Stimulated activated CD8-positive, alpha-beta memory T cell treated with anti-CD3 and anti-CD28 coated beads, Interleukin-15, amount 100 ng/mL, for 24 hours (primary cell): ENCODE results near the gene OR5AN1.
"Not testable (repeated sequence)": the region's sequence is repeated elsewhere in the genome, so short reads cannot be mapped to it uniquely, and the experiment has no call there.

ENCODE experiments used
- DNase-seq: peaks from one replicate; pipeline ENCODE4 v3.0.0-alpha.2; 2020; ENCODE audit warnings: low read depth

The OR5AN1 gene, protein sequence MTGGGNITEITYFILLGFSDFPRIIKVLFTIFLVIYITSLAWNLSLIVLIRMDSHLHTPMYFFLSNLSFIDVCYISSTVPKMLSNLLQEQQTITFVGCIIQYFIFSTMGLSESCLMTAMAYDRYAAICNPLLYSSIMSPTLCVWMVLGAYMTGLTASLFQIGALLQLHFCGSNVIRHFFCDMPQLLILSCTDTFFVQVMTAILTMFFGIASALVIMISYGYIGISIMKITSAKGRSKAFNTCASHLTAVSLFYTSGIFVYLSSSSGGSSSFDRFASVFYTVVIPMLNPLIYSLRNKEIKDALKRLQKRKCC

DNA sequence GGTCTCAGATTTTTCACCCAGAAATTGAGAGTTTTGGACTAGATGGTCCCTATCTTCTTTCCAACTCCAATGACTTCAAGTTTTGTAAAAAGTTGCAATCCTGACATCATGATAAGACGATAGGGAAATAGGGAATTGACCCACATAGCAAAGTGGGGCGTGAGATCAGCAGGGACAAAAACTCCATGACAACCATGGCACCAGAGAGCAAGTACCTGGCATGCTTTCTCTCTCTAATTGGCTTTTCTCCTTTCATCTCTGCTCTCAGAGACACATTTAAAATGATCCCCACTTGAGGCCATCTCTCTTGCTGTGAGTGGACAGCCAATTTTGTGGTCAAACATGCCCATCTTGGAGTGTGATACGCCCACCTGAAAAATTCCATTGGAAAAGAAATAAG lies at the start of gene OR5AN1:
Gene OR5AN1, plus strand, starts transcription at position 301 of the 400 bp plus-strand sequence. CDS start 5,564 bp downstream, outside the sequence.
- no peak for DNase-seq

DNA sequence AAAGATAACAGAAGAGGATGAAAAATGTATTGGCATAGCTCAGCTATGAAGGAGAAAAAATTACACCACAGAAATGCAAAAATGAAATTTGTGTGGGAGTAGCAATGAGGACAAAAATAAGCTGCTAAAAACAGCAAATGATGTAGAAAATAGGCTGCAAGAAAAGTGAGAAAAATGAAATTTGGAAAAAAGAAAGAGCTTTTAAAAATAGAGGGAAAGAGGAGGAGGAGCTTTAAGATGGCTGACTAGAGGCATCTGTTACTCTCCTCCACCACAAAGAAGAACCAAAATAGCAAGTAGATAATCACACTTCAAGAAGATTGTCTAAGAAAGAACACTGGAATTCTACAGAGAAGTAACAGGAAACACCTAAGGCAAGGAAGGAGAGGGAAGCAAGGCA lies 23.7 kb upstream of the OR5AN1 start:
- no peak for DNase-seq

DNA sequence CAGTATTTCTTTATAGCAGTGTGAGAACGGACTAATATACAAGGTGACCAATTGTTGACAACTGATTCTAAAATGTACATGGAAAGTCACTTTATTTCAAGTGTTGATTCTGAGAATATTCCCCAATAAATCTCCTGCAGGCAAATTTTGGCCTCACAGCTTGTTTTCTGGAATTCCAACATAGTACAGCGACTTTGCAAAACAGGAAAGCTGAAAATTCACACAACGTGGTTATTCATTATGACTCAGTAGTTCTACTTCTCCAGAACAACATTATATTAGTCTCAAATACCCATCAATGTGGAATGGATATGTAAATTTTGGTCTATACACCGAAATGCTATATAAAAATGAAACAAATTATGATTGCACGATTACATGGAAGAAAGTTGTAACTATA lies 22.5 kb upstream of the OR5AN1 start:
- DNase-seq = no peak

DNA sequence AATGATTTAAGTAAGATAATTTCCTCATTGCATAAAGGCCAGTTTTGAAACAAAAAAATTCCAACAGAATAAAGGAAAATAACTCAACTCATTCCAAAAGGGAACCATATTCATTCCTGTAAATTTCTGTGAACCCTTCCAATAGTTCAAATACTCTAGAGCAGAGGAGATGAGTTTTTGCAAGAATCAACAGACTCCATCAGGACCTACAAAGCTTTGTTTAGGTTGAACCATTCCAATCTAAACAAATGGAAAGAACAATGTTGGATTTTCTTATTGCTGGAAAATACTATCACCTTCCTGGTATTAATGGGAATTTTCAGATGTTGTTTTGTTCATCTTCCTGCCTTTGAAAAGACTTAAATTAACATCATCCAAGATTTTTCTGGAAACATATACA lies 21.8 kb upstream of the OR5AN1 start:
- no peak for DNase-seq

DNA sequence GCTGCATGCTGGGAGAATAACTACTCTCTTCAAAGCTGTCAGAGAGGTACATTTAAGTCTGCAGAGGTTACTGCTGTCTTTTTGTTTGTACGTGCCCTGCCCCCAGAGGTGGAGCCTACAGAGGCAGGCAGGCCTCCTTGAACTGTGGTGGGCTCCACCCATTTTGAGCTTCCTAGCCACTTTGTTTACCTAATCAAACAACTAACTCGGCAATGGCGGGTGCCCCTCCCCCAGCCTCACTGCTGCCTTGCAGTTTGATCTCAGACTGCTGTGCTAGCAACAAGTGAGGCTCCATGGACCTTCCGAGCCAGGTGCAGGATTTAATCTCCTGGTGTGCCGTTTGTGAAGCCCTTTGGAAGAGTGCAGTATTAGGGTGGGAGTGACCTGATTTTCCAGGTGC lies 9.0 kb upstream of the OR5AN1 start:
- DNase-seq = not testable (repeated sequence)

DNA sequence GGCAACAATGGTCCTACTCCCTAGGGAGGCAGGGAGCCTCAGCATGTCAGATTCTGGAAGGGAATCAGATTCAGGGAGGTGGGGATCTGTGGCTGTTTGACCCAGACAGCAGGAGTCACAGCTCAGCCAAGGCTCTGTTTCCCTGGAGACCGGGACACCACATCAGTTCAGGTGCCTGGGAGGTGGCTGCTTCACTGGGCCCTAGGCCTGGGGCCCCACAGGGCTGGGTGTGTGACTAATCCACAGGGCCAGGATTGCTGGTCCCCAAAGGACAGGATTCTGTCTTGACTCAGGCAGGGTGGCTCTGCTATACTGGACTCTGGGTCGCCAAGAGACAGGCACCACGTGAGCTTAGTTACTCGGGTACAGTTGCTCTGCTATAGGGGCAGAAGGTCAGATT lies 3.5 kb upstream of the OR5AN1 start:
- DNase-seq = no peak

DNA sequence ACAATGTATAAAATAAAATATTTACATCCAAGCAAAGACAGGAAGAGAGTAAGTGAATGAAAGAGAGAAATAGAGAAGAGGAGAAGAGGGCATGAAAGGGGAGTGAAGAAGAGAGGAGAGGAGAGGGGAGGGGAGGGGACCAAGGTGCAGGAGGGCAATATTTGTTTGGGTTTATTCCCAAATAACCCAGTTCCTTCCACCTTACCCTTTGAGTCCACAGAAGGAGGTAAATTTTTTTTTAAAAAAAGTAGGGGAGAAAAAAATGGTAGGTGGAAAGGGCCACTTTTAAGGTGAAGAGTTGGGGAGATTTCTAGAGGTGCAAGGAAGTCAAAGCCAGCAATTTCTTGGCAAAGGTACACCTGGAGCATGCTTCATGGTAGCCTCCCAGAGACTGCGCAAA lies 2.1 kb upstream of the OR5AN1 start:
- DNase-seq = no peak

DNA sequence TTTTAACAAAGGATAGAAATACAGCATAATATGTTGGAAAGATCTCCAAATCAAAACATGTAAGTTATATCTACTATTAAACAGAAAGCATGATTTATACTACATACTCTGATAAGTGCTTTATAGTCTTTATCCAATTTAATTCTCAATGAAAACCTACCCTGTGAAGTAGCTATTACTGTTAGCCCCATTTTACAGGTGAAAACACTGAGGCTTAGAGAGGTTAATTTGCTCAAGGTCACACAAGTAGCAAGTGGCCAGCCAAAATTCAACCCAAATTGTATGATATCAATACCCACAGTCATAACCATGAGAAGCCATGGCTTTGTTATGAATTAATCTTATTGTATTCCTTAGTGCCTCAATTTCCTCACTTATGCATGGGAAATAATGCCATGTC lies 675 bp upstream of the OR5AN1 start:
- no peak for DNase-seq

DNA sequence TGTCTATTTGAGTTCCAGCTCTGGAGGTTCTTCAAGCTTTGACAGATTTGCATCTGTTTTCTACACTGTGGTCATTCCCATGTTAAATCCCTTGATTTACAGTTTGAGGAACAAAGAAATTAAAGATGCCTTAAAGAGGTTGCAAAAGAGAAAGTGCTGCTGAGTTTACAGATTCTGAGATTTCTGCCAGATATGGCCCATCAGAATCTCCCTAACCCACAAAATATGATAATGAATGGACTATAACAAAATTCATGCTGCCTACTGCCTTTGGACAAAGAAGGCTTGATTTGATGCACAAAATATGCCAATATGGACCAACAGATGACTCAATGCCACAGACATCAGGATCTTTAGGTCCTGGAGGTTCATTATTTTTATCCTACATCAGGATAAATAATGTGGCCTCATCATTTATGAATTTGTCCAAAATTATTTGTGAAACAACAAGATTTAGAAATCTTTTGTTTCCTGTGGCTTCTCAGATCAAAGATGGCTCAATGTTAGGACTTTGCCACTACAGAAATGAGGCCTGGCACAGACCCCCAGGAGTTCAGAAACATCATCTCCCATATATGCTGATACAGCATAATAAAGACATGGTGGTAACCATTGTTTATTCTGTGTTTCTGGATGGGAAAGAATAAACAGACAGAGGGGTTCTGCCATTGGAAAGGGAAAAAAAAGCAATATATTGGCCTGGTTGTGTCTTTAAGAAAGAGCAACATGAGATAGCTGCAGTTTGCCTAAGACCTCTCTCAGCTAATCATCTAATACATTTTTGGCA lies 6.7 kb downstream of the OR5AN1 start:
- no peak for DNase-seq

DNA sequence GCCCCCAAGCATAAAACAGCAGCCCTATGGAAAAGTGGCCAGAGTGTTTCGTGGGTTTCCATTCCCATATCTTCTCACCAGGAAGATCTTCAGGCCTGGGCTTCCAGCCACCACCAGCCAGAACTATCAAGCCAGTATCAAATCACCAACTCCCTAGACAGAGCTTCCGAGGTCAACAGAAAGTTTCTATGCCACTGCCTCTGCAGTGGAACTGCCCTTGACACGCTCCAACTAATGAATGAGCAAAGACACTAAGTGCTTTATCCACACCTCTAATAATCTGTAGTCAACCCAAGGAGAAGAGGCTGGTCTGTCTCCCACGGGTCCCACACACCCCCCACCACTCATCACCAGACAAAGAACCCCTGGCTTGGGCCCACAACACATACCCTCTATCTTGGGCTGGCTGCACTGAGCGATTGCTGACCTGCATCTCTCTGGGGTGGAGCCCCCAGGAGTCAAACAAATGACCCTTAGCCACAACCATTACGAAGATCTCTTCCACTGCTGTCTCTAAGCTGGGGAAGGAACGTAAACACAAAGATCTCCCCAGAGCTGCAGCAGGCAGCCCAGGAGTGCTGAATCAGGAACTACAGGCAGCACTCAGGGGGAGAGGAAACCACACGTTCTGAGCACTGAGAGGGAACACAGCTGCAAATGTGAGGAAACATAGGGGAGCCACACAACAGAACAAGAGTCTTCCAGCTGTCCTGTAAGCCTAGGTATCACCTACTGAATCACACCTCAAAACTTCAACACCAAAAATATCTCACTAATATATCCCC lies 9.7 kb downstream of the OR5AN1 start:
- DNase-seq = no peak

DNA sequence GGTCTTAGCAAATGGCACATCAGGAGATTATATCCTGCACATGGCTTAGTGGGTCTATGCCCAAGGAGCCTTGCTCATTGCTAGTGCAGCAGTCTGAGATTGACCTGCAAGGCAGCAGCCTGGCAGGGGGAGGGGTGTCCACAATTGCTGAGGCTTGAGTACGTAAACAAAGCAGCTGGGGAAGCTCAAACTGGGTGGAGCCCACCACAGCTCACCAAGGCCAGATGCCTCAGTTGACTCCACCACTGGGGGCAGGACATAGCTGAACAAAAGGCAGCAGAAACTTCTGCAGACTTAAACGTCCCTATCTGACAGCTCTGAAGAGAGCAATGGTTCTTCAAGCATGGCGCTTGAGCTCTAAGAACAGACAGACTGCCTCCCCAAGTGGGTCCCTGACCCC lies 13.6 kb downstream of the OR5AN1 start:
- not testable (repeated sequence) for DNase-seq

DNA sequence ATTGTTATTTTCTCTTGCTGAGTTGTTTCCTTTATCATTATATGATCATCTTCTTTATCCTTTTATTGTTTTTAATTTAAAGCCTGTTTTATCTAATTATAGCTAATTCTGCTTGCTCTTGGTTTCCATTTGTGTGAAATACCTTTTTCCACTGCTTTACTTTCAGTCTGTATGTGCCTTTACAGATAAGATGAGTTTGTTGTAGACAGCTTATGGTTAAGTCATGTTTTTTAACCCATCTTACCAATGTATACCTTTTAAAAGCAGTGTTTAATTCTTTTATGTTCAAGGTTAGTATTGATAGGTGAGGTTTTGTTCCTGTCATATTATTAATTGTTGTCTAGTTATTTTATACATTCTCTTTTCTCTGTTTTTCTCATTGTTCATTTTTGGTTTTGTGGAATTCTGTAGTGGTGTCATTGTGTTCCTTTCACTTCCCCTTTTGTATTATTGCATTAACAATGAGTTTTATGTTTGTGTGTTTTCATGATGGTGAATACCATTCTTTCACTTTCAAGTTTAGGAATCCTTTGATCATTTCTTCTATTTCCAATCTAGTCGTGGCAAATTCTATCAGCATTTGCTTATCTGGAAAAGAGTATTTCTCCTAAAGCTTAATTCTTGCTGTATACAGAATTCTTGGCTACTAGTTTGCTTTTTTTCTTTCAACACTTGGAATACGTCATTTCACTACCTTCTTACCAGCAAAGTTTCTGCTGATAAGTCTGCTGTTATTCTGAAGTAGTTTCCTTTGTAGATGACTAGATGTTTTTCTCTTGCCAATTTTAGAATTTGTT lies 21.8 kb downstream of the OR5AN1 start:
- DNase-seq = no peak

DNA sequence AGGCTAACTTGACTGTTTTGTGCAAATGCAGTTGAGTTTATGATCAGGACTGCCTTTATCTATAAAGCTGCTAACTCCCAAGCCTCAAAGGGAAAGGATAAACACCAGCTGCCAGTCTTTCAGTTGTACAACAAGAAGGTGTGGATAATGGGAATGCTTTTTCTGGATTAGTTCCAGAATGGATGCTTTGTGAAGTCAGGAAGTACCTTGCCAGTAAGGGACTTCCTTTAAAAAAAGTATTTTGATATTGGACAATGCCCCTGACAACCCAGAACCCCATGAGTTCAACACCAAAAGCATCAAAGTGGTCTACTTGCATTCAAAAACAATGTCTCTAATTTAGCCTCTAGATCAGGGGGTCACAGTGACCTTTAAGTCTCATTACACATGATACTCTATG lies 35.5 kb downstream of the OR5AN1 start:
- DNase-seq = no peak

DNA sequence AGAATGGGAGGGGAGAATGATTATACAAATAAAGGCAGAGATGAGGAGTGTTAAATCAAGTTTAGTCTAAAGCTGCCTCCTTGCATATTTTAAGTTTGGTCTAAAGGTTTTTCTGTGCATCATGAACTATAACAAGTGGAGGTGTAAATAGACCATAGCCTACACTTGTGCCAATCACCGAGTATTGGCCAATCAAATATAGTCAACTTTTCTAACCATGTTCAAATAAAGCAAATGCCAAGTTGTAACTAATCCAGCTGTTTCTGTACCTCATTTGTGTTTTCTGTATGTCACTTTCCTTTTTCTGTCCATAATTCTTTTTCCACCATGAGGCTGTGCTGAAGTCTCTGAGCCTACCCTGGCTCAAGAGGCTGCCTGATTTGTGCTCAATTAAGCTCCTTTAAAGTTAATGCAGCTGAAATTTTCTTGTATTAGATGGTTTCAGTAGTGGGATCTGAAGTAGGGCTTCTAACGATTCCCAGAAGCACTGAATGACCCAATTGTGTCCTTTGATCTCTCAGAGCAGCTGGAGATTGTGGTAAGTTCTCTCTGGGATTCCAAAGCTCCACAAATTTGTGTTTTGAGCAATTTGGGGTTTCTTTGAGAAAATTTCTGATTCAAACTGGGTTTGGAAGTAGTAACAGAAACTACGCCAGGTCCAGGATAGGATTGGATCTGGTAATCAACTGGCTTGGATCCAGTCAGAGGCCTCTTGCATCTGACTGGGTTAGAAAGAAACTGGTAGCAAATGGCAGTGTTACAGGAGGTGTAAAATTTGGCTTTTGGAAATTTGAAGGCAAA lies 42.0 kb downstream of the OR5AN1 start:
- DNase-seq = no peak

DNA sequence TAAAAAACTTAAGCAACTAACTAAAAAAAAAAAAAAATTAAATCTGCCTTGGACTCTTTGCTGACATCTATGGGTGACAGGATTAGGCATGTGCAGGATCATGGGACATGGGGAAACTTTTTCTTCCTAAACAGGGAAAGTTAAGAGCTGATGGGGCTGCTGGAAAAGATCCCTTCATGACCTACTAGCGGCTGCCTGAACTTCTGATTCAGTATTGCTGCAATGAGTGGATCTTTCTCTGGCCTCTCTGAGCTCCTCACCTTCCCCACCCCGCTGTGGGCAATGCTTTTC lies 42.5 kb downstream of the OR5AN1 start:
- no peak for DNase-seq

DNA sequence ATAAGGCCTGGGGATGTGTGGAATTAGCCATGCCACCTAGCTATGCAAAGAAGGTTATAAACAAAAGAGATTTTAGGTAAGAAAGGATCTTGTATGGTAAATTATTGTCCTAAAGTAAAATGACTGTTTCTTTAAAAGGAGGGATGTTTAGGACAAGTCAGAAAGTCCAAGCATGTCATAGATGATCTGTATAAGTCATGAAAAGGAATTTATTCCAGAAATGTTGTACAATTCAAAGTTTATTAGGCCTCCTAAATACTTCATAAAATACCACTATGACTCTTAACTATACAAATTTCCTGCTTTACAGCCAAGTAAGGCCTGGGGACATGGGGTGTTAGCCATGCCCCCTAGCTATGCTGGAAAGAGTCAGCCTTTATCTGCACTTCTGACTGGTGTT lies 44.9 kb downstream of the OR5AN1 start:
- DNase-seq = no peak

DNA sequence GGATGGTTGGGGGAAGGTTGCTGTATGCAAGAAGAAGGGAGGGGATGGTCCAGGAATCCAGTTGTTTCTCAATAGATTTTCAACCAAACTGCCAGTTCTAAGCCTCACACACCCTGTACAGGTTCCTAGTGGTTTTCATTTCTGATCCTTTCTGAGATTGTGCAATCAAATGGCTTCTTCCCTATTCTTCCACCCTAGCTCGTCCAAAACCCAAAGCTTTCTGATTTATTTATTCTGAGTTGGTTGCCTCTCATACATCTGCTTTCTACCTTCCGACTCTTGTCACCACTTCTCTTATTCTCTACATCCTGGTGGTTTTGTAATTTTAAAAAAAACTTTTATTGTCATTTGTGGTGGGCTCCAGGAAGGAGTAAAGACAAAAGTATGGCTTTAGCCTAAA lies 55.0 kb downstream of the OR5AN1 start:
- DNase-seq = no peak

DNA sequence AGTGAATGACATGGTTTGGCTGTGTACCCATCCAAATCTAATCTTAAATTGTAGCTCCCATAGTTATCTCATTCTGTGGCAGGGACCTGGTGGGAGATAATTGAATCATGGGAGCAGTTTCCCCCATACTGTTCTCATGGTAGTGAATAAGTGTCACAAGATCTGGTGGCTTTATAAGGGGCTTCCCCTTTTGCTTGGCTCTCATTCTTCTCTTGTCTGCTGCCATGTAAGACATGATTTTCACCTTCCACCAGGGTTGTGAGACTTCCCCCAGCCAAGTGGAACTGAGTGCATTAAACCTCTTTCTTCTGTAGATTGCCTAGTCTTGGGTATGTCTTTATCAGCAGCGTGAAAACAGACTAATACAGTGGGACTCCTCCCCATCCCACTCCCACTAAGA lies 56.4 kb downstream of the OR5AN1 start:
- DNase-seq = no peak

DNA sequence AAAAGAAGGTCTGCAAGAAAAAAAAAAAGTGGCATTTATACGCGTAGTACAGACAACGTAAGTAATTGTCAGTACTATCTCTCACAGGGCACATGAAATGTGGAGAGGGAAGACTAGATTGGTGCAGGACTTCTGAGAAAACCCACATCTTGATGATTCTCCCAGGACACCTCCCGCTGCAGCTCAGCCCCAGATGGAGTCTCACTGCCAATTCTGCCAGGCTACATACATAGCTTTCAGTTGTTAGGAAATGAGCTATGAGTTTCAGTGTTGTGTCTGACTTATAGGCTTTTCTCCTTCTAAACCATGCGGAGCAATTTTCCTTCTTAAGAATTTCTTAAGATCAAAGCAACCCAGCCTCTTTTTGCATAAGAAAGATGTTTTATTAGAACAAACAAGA lies 57.9 kb downstream of the OR5AN1 start:
- no peak for DNase-seq

DNA sequence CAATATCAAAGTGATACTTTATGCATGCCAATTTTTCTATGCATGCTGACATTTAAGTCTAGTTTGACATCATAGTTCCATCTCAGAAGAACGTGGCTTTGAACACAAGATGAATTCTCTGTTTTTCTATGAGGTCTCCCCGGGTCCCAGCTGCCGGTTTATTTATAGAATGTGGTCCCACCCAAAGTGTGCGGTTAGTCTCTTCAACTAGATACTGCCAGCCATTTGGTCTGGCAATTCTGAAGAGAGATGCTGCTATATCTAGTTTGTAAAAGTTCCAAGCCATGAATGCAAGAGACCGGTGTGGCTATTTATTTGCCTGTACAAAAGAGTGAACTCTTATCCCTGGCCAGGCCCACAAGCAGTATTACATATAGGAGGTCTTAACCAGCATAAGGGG lies 58.3 kb downstream of the OR5AN1 start:
- no peak for DNase-seq

DNA sequence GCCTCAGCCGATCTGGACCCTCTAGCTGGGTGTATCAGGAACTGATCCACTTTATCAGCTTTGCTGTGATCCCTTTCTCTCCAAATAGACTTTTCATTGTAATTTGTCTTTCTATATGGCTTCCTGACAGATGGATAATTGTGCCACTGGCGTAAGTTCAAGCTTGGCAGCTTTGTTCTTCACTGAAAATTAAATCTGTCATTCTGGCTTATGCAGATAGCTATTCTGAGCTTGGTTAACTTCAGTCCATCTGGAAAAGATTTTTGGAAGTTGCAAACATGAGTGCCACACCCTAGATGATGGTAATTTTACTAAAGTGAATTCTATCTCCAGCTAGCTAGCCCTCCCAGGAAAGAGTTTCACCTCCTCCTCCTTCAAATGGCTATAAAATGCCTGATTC lies 59.5 kb downstream of the OR5AN1 start:
- DNase-seq = no peak
